Activated T-cell treated with anti-CD3 and anti-CD28 coated beads, Interleukin-2, amount 50 U/mL, for 72 hours (primary cell): ENCODE results near the gene RAB1A. TPM values are rescaled to one million over a fixed set of nuclear protein-coding genes. Genes with fewer than 3 reads are reported as not detected.
A peak's percentile ranks its signal among the peaks of the same experiment; 100 is the strongest.

Source experiments
- ATAC-seq, 2 donors: fragments of 150-1000 bp; cut with Tn5 transposase; replicated peaks in 1 of 2; 2 replicates each; pipeline ENCODE4 v1.10.0; 2021; ENCODE audit warnings: moderate library complexity in 2 of 2, mild to moderate bottlenecking in 1 of 2
- DNase-seq, 2 donors: peaks; one replicate each; pipeline ENCODE4 v3.0.0; 2021 to 2022; ENCODE audit warnings: mixed read lengths in 1 of 2
- H3K27ac Mint-ChIP-seq: one replicate; pipeline ENCODE4 v1.8.0; 2022; ENCODE audit warnings: mild to moderate bottlenecking, moderate library complexity, mixed read lengths
- H3K27me3 Mint-ChIP-seq: one replicate; pipeline ENCODE4 v1.8.0; 2022; ENCODE audit warnings: low read depth, mixed read lengths
- H3K36me3 Mint-ChIP-seq, 2 donors: one replicate each; pipeline ENCODE4 v1.8.0; 2022; ENCODE audit warnings: mixed read lengths in 2 of 2, mild to moderate bottlenecking in 1 of 2; ENCODE audit not compliant: insufficient read depth in 2 of 2
- H3K4me1 Mint-ChIP-seq: one replicate; pipeline ENCODE4 v1.8.0; 2022; ENCODE audit warnings: low read depth, mixed read lengths
- H3K4me3 Mint-ChIP-seq, 2 donors: one replicate each; pipeline ENCODE4 v1.8.0; 2022; ENCODE audit warnings: mild to moderate bottlenecking in 2 of 2, mixed read lengths in 2 of 2, moderate library complexity in 2 of 2
- H3K9me3 Mint-ChIP-seq, 2 donors: one replicate each; pipeline ENCODE4 v1.8.0; 2022; ENCODE audit warnings: mixed read lengths in 2 of 2
- total RNA-seq, 2 donors: library from RNA; stranded (reverse); gene quantifications; one replicate each; pipeline ENCODE4 v1.2.3, GENCODE V29; 2022

RAB1A gene
- total RNA-seq, 2 donors from 2014 or later, result 85.3 to 90.8 TPM

- no peaks in the 10 kb centered on the region for H3K9me3 Mint-ChIP-seq
- ATAC-seq (no peak), DNase-seq (no peak)
- no peaks in the 10 kb centered on the region for H3K27me3 Mint-ChIP-seq
- H3K27ac Mint-ChIP-seq, result no peak overlapping the region
- H3K4me1 Mint-ChIP-seq, result peaks cover 14% of the 10 kb centered on the region
- peaks cover 3 to 33% of the 10 kb centered on the region in 2 donors for H3K36me3 Mint-ChIP-seq
- no peak overlapping the region for H3K4me3 Mint-ChIP-seq
Measured at GRCh38 chr2:65098741-65099140, 31.2 kb downstream of the RAB1A start.

DNA sequence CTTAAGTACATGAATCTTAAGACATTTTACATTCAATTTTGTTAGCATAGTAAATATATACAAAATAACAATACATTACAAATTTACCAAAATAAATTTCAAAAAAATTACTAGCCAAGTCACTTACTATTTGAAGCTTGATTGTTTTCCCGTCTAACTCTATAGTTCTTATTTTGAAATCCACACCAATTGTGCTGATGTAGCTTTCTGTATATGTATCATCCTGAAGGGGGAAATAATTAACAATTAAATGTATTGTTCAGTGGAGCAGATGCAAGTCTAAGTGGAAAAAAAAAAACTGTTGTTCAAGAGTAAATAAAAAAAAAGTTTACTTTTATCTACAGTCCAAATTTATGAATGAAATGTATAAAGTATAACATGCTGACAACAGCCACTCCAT, 32.1 kb downstream of the RAB1A start:
- peaks cover 7 to 36% of the 10 kb centered on the region in 2 donors for H3K36me3 Mint-ChIP-seq
- no peak overlapping the region for H3K4me3 Mint-ChIP-seq
- no peaks in the 10 kb centered on the region for H3K9me3 Mint-ChIP-seq
- DNase-seq (no peak), ATAC-seq (no peak)
- no peaks in the 10 kb centered on the region for H3K27me3 Mint-ChIP-seq
- no peak overlapping the region for H3K27ac Mint-ChIP-seq
- peaks cover 14% of the 10 kb centered on the region for H3K4me1 Mint-ChIP-seq

- ATAC-seq (no peak), DNase-seq (no peak)
- Mint-ChIP-seq H3K9me3 (no peaks in the 10 kb centered on the region), H3K4me1 (peaks cover 14% of the 10 kb centered on the region), H3K36me3 (peaks cover 10 to 38% of the 10 kb centered on the region in 2 donors), H3K4me3 (no peak overlapping the region), H3K27me3 (no peaks in the 10 kb centered on the region), H3K27ac (peak overlapping the region; percentile 83)
Measured at GRCh38 chr2:65096948-65097347, 33.0 kb downstream of the RAB1A start.

- DNase-seq (no peak), ATAC-seq (no peak)
- no peak overlapping the region for H3K4me3 Mint-ChIP-seq
- H3K9me3 Mint-ChIP-seq, result no peaks in the 10 kb centered on the region
- H3K4me1 Mint-ChIP-seq, result peaks cover 4% of the 10 kb centered on the region
- H3K27ac Mint-ChIP-seq, result peak overlapping the region; percentile 27
- no peaks in the 10 kb centered on the region for H3K27me3 Mint-ChIP-seq
- H3K36me3 Mint-ChIP-seq, result peaks cover 9 to 27% of the 10 kb centered on the region in 2 donors
Measured at GRCh38 chr2:65093211-65093610, 36.7 kb downstream of the RAB1A start.

GRCh38 chr2:65092791-65093190, 37.1 kb downstream of the RAB1A start:
- ATAC-seq, result no peak
- Mint-ChIP-seq H3K4me3 (no peak overlapping the region), H3K27me3 (no peaks in the 10 kb centered on the region), H3K4me1 (peaks cover 4% of the 10 kb centered on the region), H3K27ac (peak overlapping the region; percentile 27), H3K9me3 (no peaks in the 10 kb centered on the region), H3K36me3 (peaks cover 12 to 25% of the 10 kb centered on the region in 2 donors)
- no peak for DNase-seq

DNA sequence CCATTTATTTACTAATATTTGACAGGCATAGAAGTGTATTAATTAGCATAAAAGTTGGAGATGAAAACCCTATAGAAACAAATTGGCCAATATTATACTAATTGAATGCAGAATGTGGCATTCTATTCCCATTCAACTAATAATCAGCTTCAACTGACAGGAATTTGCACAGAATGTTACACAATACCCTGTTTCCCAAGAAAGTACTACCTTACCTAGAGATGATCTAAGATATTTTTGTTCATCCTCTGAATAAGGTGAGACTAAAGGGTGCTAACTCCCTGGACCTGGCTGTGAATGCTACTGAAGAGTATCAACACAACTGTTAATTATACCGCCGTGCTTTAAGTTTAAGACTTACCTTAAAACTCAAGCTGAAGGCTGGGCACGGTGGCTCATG, 44.8 kb downstream of the RAB1A start:
- Mint-ChIP-seq H3K9me3 (no peaks in the 10 kb centered on the region), H3K27me3 (no peaks in the 10 kb centered on the region), H3K36me3 (peaks cover 8 to 25% of the 10 kb centered on the region in 2 donors), H3K4me1 (peaks cover 6% of the 10 kb centered on the region), H3K4me3 (no peak overlapping the region), H3K27ac (no peak overlapping the region)
- DNase-seq (no peak), ATAC-seq (no peak)

DNA sequence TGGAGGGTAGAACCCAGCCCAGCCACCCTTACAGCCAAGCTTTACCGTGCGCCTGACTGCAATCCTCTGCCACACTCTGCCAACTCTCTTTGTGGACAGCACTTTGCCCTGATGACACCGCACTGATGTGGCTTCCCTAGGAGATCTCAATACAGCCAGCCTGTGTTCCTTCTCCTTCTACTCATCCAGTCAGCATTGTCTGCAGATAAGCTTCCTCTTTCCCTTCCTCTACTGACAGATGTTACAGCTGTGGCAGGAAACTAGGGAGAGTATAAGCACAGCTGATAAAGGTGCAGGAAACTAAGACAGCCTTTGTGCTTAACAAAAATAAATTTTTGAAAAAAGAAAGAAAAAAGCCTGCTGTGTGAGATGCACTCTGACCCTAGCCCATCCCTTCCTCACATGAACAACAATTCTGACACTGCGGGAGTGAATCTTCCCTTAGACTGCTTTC, 48.6 kb downstream of the RAB1A start:
- H3K36me3 Mint-ChIP-seq, result peaks cover 2 to 22% of the 10 kb centered on the region in 2 donors
- no peak overlapping the region for H3K4me3 Mint-ChIP-seq
- H3K9me3 Mint-ChIP-seq, result no peaks in the 10 kb centered on the region
- H3K27ac Mint-ChIP-seq, result no peak overlapping the region
- ATAC-seq (no peak), DNase-seq (no peak)
- no peaks in the 10 kb centered on the region for H3K27me3 Mint-ChIP-seq
- peaks cover 6% of the 10 kb centered on the region for H3K4me1 Mint-ChIP-seq

GRCh38 chr2:65079017-65079416, 50.9 kb downstream of the RAB1A start:
- no peak overlapping the region for H3K27ac Mint-ChIP-seq
- ATAC-seq, result no peak
- H3K27me3 Mint-ChIP-seq, result no peaks in the 10 kb centered on the region
- peaks cover 6% of the 10 kb centered on the region for H3K4me1 Mint-ChIP-seq
- DNase-seq, result no peak
- H3K4me3 Mint-ChIP-seq, result no peak overlapping the region
- H3K9me3 Mint-ChIP-seq, result no peaks in the 10 kb centered on the region
- H3K36me3 Mint-ChIP-seq, result peaks cover 0 to 15% of the 10 kb centered on the region in 2 donors

DNA sequence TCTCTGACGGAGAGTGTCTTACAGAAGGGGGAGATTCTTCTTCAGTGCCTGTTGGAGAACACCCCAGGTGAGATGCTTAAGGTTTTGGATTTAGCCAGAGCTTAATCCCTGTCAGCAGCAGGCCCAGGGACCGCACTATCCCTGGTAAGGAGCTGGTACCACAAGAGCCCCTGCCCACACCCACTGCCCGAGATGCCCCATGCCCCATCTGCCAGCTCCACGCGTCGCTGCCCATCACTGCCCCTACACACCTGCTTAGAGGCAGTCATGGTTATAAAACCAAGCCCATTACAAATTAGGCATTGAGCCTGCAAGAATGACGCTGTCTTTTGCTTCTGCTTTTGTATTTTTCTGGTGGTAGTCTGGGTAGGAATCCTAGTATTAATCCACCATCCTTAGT, 52.0 kb downstream of the RAB1A start:
- peaks cover 0 to 8% of the 10 kb centered on the region in 2 donors for H3K36me3 Mint-ChIP-seq
- DNase-seq (no peak), ATAC-seq (no peak)
- H3K27ac Mint-ChIP-seq, result peak overlapping the region; percentile 74
- no peaks in the 10 kb centered on the region for H3K9me3 Mint-ChIP-seq
- H3K4me3 Mint-ChIP-seq, result no peak overlapping the region
- no peaks in the 10 kb centered on the region for H3K27me3 Mint-ChIP-seq
- H3K4me1 Mint-ChIP-seq, result no peaks in the 10 kb centered on the region

GRCh38 chr2:65076345-65076710, 53.6 kb downstream of the RAB1A start:
- DNase-seq (no peak), ATAC-seq (peak in 1 of 2 donors; percentile 16)
- H3K9me3 Mint-ChIP-seq, result no peaks in the 10 kb centered on the region
- H3K36me3 Mint-ChIP-seq, result no peaks in the 10 kb centered on the region
- no peaks in the 10 kb centered on the region for H3K4me1 Mint-ChIP-seq
- no peak overlapping the region for H3K4me3 Mint-ChIP-seq
- no peaks in the 10 kb centered on the region for H3K27me3 Mint-ChIP-seq
- no peak overlapping the region for H3K27ac Mint-ChIP-seq

GRCh38 chr2:65075605-65076344, 54.1 kb downstream of the RAB1A start:
- H3K27ac Mint-ChIP-seq, result no peak overlapping the region
- H3K27me3 Mint-ChIP-seq, result no peaks in the 10 kb centered on the region
- ATAC-seq (peak; percentile 13 to 19), DNase-seq (no peak)
- no peak overlapping the region for H3K4me3 Mint-ChIP-seq
- no peaks in the 10 kb centered on the region for H3K9me3 Mint-ChIP-seq
- H3K36me3 Mint-ChIP-seq, result no peaks in the 10 kb centered on the region
- peaks cover 3% of the 10 kb centered on the region for H3K4me1 Mint-ChIP-seq

DNA sequence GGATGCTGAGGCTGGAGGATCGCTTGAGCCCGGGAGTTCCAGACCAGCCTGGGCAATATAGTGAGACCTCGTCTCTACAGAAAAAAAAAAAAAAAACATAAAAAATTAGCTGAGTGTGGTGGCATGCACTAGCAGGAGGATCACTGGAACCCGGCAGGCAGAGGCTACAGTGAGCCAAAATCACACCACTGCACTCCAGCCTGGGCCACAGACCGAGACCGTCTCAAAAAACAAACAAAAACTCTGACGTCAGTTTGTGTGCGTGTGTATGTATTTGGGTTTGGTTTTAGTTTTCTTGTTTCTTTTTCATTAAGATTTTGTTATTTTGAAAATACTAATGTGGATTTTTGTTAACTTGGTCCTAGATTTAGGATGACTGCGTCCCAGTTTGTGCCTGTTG, 54.7 kb downstream of the RAB1A start:
- Mint-ChIP-seq H3K4me3 (no peak overlapping the region), H3K9me3 (no peaks in the 10 kb centered on the region), H3K27me3 (no peaks in the 10 kb centered on the region), H3K4me1 (peaks cover 9% of the 10 kb centered on the region), H3K36me3 (no peaks in the 10 kb centered on the region), H3K27ac (no peak overlapping the region)
- ATAC-seq (no peak), DNase-seq (no peak)

DNA sequence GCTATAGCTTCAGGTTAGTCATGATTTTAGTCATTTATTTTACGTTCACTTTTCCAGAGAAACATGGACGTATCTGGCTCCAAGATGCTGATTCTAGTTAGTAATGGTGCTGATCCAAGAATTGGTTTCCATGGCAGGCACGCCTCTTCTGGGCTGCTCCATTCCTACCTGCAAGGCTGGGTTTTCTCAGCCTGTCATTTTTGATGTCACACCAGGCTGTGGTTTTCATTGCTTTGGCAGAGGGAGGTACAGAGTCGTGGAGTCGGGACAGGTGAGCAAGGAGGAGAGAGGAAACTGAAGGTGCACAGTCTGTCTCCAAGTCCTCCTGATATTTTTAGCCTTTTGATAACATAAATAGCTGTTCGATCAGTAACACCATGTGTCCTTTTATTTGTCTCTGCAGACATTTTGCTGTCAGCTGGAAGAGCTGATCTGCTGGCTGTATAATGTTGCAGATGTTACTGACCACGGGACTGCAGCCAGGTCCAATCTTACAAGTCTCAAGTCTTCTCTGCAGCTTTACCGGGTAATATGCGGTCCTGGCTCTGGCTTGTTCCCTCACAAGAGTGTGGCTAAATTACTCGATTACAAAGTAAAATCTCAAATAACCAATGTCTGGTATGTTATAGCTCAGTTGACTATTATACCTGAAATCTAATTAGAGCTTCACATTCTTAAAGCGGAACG, 55.9 kb downstream of the RAB1A start:
- Mint-ChIP-seq H3K4me3 (no peak overlapping the region), H3K36me3 (no peaks in the 10 kb centered on the region)

More for the DNA sequence above, 55.9 kb downstream of the RAB1A start:
- no peaks in the 10 kb centered on the region for H3K9me3 Mint-ChIP-seq
- H3K27me3 Mint-ChIP-seq, result no peaks in the 10 kb centered on the region
- DNase-seq (no peak), ATAC-seq (no peak)
- H3K27ac Mint-ChIP-seq, result peak overlapping the region; percentile 64
- H3K4me1 Mint-ChIP-seq, result peaks cover 9% of the 10 kb centered on the region
